Fibroblast of lung (primary cell): ENCODE data around the gene C3orf33.

Experiments used
- EZH2 ChIP-seq: IDR thresholded peaks from 2 replicates; pipeline ENCODE4 v1.5.1; 2012; ENCODE audit warnings: low read length, control low read depth, mild to moderate bottlenecking; ENCODE audit errors: missing control alignments
- TF ChIP-seq, protein P1 (sequence below), 2 donors: IDR thresholded peaks in 1 of 2; conservative IDR thresholded peaks in 1 of 2; 1 replicate in 1 of 2; 2 replicates in 1 of 2; pipeline ENCODE4 v1.5.1; 2011 to 2012; ENCODE audit warnings: low read length in 2 of 2, control low read depth in 1 of 2, inconsistent platforms in 1 of 2, low read depth in 1 of 2, mild to moderate bottlenecking in 1 of 2

DNA sequence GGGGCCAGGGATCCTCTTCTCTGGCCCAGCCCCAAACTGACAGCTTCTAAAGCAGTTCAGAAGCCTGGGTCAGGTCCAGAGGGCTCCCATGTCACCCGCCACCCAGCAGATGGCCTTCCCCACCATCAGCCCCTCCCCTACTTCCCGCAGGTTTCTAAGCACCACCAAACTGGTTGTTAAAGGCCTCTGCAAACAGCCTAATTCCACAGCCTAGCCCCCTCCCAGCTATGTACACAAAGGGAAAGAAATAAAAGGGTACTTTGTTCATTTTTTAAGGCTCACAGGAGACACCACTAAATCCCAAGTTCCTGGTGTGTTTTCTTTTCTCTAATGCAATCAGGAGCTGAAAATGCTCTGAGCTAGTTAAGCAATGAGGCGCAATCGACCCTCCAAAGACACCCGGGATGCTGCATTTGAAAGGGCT lies 91.8 kb downstream of the C3orf33 start:
- TF ChIP-seq, protein P1, sequence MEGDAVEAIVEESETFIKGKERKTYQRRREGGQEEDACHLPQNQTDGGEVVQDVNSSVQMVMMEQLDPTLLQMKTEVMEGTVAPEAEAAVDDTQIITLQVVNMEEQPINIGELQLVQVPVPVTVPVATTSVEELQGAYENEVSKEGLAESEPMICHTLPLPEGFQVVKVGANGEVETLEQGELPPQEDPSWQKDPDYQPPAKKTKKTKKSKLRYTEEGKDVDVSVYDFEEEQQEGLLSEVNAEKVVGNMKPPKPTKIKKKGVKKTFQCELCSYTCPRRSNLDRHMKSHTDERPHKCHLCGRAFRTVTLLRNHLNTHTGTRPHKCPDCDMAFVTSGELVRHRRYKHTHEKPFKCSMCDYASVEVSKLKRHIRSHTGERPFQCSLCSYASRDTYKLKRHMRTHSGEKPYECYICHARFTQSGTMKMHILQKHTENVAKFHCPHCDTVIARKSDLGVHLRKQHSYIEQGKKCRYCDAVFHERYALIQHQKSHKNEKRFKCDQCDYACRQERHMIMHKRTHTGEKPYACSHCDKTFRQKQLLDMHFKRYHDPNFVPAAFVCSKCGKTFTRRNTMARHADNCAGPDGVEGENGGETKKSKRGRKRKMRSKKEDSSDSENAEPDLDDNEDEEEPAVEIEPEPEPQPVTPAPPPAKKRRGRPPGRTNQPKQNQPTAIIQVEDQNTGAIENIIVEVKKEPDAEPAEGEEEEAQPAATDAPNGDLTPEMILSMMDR (conservative IDR thresholded peaks at IDR 0.05 in 1 of 2, IDR thresholded peaks at IDR 0.05 in 1 of 2; ENCODE audit: low read depth in 1 of 2, low read length in 2 of 2), result no peak
- no peak for TF ChIP-seq EZH2
